Spleen (tissue), 7 donors: Measurements from ENCODE around the gene PALLD.

Experiments used
- POLR2A ChIP-seq, 3 donors: fragments of 450-650 bp; IDR thresholded peaks; one replicate each; pipeline ENCODE4 v1.5.1; 2017; ENCODE audit warnings: antibody characterized with exemption in 3 of 3, mild to moderate bottlenecking in 1 of 3
- POLR2AphosphoS5 ChIP-seq, 3 donors: sonication (generic); formaldehyde crosslinking; IDR thresholded peaks; one replicate each; pipeline ENCODE4 v1.5.1; 2017; ENCODE audit warnings: antibody characterized with exemption in 3 of 3
- TF ChIP-seq, protein P1 (sequence below), 11 experiments: fragments of 200-600 bp in 7 of 11; fragments of 450-650 bp in 4 of 11; sonication (generic) in 4 of 11; IDR thresholded peaks in 8 of 11; conservative IDR thresholded peaks in 3 of 11; 1 replicate in 7 of 11; 2 replicates in 4 of 11; pipeline versions ENCODE4 v1.4.0 to v1.8.0; 2016 to 2021; ENCODE audit warnings: antibody characterized with exemption in 11 of 11, inconsistent platforms in 4 of 11, mild to moderate bottlenecking in 1 of 11
- donor health status: DM: no; HTN: no; CAD: no; lungs with moderate emphysema.
- donor health status: DM: no; HTN: no; CAD: no.
- donor health status: DM: no; HTN: no; CAD: no.

DNA sequence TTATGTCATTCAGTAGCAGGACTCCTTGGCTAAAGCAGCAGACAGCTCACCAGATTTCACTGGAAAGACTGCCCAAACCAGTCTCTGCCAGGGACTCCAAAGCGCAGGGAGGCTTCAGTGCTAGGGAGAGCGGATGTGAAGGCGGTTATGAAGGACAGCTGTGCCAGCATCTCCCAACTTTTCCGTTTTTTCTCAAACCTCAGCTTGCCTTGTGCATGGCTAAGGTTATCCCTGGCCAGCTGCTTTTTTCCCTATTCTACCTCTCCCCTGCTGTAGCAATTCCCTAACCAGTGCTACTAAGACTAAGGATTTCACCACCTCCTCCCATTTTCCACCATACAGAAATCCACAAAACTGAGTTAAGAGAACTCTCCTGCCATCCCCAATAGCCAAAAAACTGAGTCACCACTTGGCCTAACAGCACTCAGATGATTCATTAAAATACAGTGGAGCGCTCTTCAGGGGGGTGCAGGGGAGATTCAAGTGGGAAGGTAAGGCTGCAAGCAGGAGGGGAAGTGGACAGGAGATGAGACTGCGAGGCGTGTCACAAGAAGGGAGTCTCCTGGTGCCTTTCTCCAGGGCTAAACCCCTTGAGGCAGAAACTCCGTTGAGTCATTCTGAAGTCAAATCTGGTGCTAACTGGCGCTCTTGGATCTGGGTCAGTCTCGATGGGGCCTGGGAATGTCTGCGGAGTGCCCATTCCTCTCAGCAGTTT, 90.7 kb downstream of the PALLD start:
- TF ChIP-seq, protein P1, sequence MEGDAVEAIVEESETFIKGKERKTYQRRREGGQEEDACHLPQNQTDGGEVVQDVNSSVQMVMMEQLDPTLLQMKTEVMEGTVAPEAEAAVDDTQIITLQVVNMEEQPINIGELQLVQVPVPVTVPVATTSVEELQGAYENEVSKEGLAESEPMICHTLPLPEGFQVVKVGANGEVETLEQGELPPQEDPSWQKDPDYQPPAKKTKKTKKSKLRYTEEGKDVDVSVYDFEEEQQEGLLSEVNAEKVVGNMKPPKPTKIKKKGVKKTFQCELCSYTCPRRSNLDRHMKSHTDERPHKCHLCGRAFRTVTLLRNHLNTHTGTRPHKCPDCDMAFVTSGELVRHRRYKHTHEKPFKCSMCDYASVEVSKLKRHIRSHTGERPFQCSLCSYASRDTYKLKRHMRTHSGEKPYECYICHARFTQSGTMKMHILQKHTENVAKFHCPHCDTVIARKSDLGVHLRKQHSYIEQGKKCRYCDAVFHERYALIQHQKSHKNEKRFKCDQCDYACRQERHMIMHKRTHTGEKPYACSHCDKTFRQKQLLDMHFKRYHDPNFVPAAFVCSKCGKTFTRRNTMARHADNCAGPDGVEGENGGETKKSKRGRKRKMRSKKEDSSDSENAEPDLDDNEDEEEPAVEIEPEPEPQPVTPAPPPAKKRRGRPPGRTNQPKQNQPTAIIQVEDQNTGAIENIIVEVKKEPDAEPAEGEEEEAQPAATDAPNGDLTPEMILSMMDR (IDR thresholded peaks at IDR 0.05 in 8 of 11, conservative IDR thresholded peaks at IDR 0.05 in 3 of 11) = no peak
- TF ChIP-seq POLR2AphosphoS5 (IDR thresholded peaks at IDR 0.05) (no peak), POLR2A (IDR thresholded peaks at IDR 0.05) (no peak)
